A549 (cell line): Measurements from ENCODE around the gene GSTA4.

ENCODE experiments used
- BHLHE40 ChIP-seq: IDR thresholded peaks from 2 replicates; pipeline ENCODE4 v1.6.1; 2012; ENCODE audit warnings: low read depth, low read length, inconsistent platforms
- NFE2L2 ChIP-seq: fragments of 150-350 bp; conservative IDR thresholded peaks from 2 replicates; pipeline ENCODE4 v1.6.1; 2014; ENCODE audit warnings: low read length

DNA sequence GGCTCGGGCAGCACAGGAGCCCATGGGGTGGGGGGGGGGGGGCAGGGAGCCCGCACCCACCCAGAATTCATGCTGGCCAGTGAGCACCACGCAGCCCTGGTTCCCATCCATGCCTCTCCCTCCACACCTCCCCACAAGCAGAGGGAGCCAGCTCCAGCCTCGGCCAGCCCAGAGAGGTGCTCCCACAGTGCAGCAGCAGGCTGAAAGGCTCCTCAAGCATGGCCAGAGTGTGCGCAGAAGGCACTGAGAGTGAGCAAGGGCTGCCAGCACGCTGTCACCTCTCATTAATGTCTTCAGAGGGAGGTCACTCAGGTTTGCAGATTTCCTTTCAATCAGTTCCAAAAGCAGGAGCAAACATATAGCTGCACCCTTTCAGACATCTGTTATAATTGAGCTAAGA, 32.4 kb downstream of the GSTA4 start:
- TF ChIP-seq BHLHE40 (no peak), NFE2L2 (no peak)
